ENCODE data around the gene FAM83F. TPM values are rescaled to one million over a fixed set of nuclear protein-coding genes. Genes with fewer than 3 reads are reported as not detected.

Gene FAM83F
- total RNA-seq, 1 donor from 2014 or later: 12.8 TPM

GRCh38 chr22:39956932-39957664, 37.7 kb upstream of the FAM83F start:
- no peak overlapping the region for H3K27ac ChIP-seq
- H3K9me3 ChIP-seq: no peaks in the 10 kb centered on the region
- intact Hi-C loops (cut with DNase I): no loop called here
- H3K4me3 ChIP-seq: no peak overlapping the region
- no peaks in the 10 kb centered on the region for H3K27me3 ChIP-seq
- no peaks in the 10 kb centered on the region for H3K4me1 ChIP-seq
- no peak for DNase-seq (ENCODE audit: extremely low spot score in 2 of 2)
- no peak for TF ChIP-seq CTCF (IDR thresholded peaks at IDR 0.05)
- TF ChIP-seq POLR2AphosphoS5 (IDR thresholded peaks at IDR 0.05; ENCODE audit: insufficient read depth in 1 of 2, low read depth in 1 of 2): no peak
- no peak for TF ChIP-seq POLR2A (IDR thresholded peaks at IDR 0.05)
- no peaks in the 10 kb centered on the region for H3K36me3 ChIP-seq

- H3K9me3 ChIP-seq: no peaks in the 10 kb centered on the region
- H3K36me3 ChIP-seq: no peaks in the 10 kb centered on the region
- intact Hi-C loops (cut with DNase I): no loop called here
- no peak for DNase-seq (ENCODE audit: extremely low spot score in 2 of 2)
- no peaks in the 10 kb centered on the region for H3K4me1 ChIP-seq
- no peaks in the 10 kb centered on the region for H3K27me3 ChIP-seq
- no peak for TF ChIP-seq POLR2A (IDR thresholded peaks at IDR 0.05)
- TF ChIP-seq CTCF (IDR thresholded peaks at IDR 0.05): no peak
- no peak for TF ChIP-seq POLR2AphosphoS5 (IDR thresholded peaks at IDR 0.05; ENCODE audit: insufficient read depth in 1 of 2, low read depth in 1 of 2)
- no peak overlapping the region for H3K4me3 ChIP-seq
- no peak overlapping the region for H3K27ac ChIP-seq
Observed at GRCh38 chr22:39958009-39958711, 36.6 kb upstream of the FAM83F start.

- intact Hi-C loops (cut with DNase I): no loop called here
- no peak for DNase-seq (ENCODE audit: extremely low spot score in 2 of 2)
- H3K4me1 ChIP-seq: no peaks in the 10 kb centered on the region
- no peak for TF ChIP-seq CTCF (IDR thresholded peaks at IDR 0.05)
- TF ChIP-seq POLR2AphosphoS5 (IDR thresholded peaks at IDR 0.05; ENCODE audit: insufficient read depth in 1 of 2, low read depth in 1 of 2): no peak
- TF ChIP-seq POLR2A (IDR thresholded peaks at IDR 0.05): no peak
- no peak overlapping the region for H3K27ac ChIP-seq
- H3K36me3 ChIP-seq: no peaks in the 10 kb centered on the region
- no peak overlapping the region for H3K4me3 ChIP-seq
- no peaks in the 10 kb centered on the region for H3K27me3 ChIP-seq
- H3K9me3 ChIP-seq: no peaks in the 10 kb centered on the region
Observed at GRCh38 chr22:39958949-39959639, 35.7 kb upstream of the FAM83F start.

- H3K4me3 ChIP-seq: no peak within 1 kb of the TSS
- H3K4me1 ChIP-seq: no peaks in the 10 kb centered on the region
- H3K36me3 ChIP-seq: no peaks in the 10 kb centered on the region
- H3K9me3 ChIP-seq: no peaks in the 10 kb centered on the region
- TF ChIP-seq CTCF (IDR thresholded peaks at IDR 0.05) (peak in 1 of 3 experiments; percentile 18), POLR2A (IDR thresholded peaks at IDR 0.05) (no peak)
- no peaks in the 10 kb centered on the region for H3K27me3 ChIP-seq
- H3K27ac ChIP-seq: no peak within 1 kb of the TSS
- intact Hi-C loops (cut with DNase I): no loop called here
- no peak for DNase-seq (ENCODE audit: extremely low spot score in 2 of 2)
Observed at GRCh38 chr22:39959640-39960447, 34.9 kb upstream of the FAM83F start, which contains the start of gene TMA7B. TSS of gene TMA7B (plus strand) at chr22:39960397. CDS start at chr22:39964375, 3,978 bp downstream.

Measured in vagina (tissue), 2 donors.